Measurements from ENCODE around the gene ERGIC1. TPM values are rescaled to one million over a fixed set of nuclear protein-coding genes. Genes with fewer than 3 reads are reported as not detected.
A peak's percentile ranks its signal among the peaks of the same experiment; 100 is the strongest.

Gene ERGIC1
- total RNA-seq, 1 donor: 109 TPM

DNA sequence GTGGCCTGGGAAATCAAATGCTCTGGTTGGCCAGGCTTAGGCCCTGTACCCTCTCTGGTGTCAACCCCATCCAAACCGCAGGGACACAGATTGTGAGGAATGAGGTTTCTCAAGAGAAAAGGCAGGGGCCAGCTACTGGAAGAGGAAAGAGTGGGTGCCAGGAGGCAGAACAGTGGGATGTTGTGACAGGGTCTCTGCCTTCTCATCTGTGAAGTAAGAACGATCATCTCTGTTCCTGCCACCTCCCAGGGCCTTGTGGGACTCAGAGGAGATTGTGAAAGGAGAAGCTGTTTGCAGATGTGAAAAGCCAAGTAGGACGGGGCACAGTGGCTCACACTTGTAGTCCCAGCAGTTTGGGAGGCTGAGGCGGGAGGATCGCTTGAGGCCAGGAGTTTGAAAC is 102.3 kb downstream of the ERGIC1 start:
- no peak overlapping the region for H3K27ac ChIP-seq (ENCODE audit: low read depth, low read length)
- no peak overlapping the region for H3K4me2 ChIP-seq (ENCODE audit: insufficient read depth, low read length)
- peaks cover 5% of the 10 kb centered on the region for H3K79me2 ChIP-seq (ENCODE audit: insufficient read depth, low read length)
- no peaks in the 10 kb centered on the region for H3K9me3 ChIP-seq (ENCODE audit: low read depth, low read length)
- no peak for DNase-seq (ENCODE audit: insufficient read length, low spot score, missing footprints)
- TF ChIP-seq CTCF (IDR thresholded peaks at IDR 0.05; ENCODE audit: extremely low read depth, low read depth, low read length): no peak
- no peak overlapping the region for H2AFZ ChIP-seq (ENCODE audit: low read length)
- H3K27me3 ChIP-seq (ENCODE audit: insufficient read depth, low read length): no peaks in the 10 kb centered on the region
- H4K20me1 ChIP-seq (ENCODE audit: insufficient read depth, low read length): no peaks in the 10 kb centered on the region
- H3K36me3 ChIP-seq (ENCODE audit: insufficient read depth, low read length): peaks cover 61% of the 10 kb centered on the region
- peaks cover 12% of the 10 kb centered on the region for H3K4me1 ChIP-seq (ENCODE audit: insufficient read depth, low read length)
- H3K4me3 ChIP-seq (ENCODE audit: insufficient read depth, low read length): no peak overlapping the region

DNA sequence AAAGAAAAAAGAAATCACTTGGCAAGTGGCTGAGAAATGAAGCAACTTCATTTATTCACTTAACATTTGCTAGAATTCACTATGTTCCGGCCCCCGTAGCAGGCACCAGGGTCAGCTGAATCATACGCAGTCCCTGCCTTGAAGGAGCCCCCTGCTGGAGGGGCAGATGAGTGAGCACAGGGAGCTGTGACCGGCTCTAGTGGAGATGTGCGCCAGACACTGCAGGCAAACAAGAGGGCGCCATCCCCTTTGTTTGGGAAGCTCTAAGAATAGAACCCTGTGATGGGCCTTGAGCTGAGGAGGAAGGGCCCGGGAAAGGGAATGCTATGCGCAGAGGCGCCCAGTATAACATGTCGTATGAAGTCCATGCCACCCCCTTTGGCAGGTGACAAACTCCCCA is 105.0 kb downstream of the ERGIC1 start:
- Histone ChIP-seq H3K36me3 (ENCODE audit: insufficient read depth, low read length) (peaks cover 60% of the 10 kb centered on the region), H4K20me1 (ENCODE audit: insufficient read depth, low read length) (no peaks in the 10 kb centered on the region), H3K9me3 (ENCODE audit: low read depth, low read length) (no peaks in the 10 kb centered on the region), H3K4me1 (ENCODE audit: insufficient read depth, low read length) (peaks cover 14% of the 10 kb centered on the region), H3K79me2 (ENCODE audit: insufficient read depth, low read length) (no peaks in the 10 kb centered on the region), H3K4me3 (ENCODE audit: insufficient read depth, low read length) (no peak overlapping the region), H3K27me3 (ENCODE audit: insufficient read depth, low read length) (no peaks in the 10 kb centered on the region), H3K27ac (ENCODE audit: low read depth, low read length) (peak overlapping the region; percentile 30), H2AFZ (ENCODE audit: low read length) (no peak overlapping the region), H3K4me2 (ENCODE audit: insufficient read depth, low read length) (no peak overlapping the region)
- TF ChIP-seq CTCF (IDR thresholded peaks at IDR 0.05; ENCODE audit: extremely low read depth, low read depth, low read length): peak; percentile 53
- DNase-seq (ENCODE audit: insufficient read length, low spot score, missing footprints): no peak

DNA sequence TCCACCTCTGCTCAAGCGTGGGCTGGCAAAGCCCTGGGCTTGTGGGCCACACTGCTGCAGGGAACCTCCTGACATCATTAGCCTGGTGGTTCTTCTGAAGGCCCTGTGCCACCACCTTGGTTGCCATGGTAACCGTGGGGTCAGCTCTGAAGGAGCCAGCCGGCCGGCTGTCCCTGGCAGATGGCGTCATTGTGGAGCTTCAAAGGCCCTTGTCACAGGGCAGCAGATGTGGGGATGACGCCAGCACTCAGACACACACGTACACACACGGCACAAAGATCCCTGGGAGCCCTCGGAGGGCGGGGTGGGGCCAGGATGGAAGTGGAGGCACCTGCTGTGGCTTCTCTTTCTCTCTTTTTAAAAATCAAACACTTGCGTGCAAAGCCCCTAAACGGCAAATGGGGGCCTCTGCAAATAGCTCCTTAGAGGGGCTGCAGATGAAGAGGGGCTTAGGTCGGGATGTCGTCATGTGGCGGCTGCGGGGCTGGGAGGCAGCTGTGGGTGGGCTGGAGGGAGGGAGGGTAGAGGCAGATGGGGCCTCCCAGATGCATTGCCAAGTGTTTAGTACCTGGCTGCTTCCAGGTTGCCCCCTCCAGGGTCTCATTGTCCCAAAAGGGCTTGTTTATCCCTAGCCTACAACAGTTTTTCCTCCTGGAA is 105.7 kb downstream of the ERGIC1 start:
- Histone ChIP-seq H3K4me3 (ENCODE audit: insufficient read depth, low read length) (no peak overlapping the region), H3K9me3 (ENCODE audit: low read depth, low read length) (no peaks in the 10 kb centered on the region), H3K4me1 (ENCODE audit: insufficient read depth, low read length) (peaks cover 18% of the 10 kb centered on the region), H3K27ac (ENCODE audit: low read depth, low read length) (peak overlapping the region; percentile 30), H3K4me2 (ENCODE audit: insufficient read depth, low read length) (no peak overlapping the region), H2AFZ (ENCODE audit: low read length) (no peak overlapping the region), H3K27me3 (ENCODE audit: insufficient read depth, low read length) (no peaks in the 10 kb centered on the region), H3K36me3 (ENCODE audit: insufficient read depth, low read length) (peaks cover 60% of the 10 kb centered on the region), H4K20me1 (ENCODE audit: insufficient read depth, low read length) (no peaks in the 10 kb centered on the region), H3K79me2 (ENCODE audit: insufficient read depth, low read length) (no peaks in the 10 kb centered on the region)
- no peak for TF ChIP-seq CTCF (IDR thresholded peaks at IDR 0.05; ENCODE audit: extremely low read depth, low read depth, low read length)
- peak; percentile 26 for DNase-seq (ENCODE audit: insufficient read length, low spot score, missing footprints)

DNA sequence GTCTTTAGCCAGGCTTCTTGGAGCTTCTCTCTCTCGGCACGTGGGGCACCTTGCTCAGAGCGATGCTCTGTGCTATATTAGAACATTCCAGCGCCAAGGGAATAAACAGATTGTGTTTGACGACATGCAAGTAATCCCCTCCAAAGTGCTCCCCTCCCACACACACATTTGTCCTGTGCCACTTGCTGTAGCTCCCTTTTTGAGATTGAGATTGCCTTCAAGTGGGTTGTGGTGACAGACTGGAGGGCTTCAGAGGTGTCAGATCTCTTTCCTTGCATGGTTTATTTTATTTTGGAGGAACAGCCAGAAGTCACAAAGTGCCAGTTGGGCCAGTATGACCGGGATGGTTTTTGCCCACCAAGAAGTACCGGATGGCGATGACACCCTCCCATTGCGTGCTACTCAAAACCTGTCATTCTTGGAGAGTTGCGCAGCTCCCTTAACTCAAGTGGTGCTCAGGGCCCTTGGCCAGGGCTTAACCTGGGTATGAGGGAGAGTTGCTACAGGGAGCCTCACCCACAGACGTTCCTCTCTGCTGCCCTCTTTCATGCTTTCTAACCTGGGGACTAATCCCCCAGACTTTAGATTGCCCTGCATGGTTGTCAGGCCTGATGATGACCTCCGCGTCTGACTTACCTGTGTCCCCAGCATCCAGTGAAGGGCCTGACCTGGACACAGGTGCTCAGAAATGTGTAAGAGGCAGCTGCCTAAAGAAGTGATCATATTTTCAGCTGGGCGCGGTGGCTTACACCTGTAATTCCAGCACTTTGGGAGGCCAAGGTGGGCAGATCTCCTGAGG is 106.4 kb downstream of the ERGIC1 start:
- peak; percentile 71 for DNase-seq (ENCODE audit: insufficient read length, low spot score, missing footprints)
- peaks cover 56% of the 10 kb centered on the region for H3K36me3 ChIP-seq (ENCODE audit: insufficient read depth, low read length)
- no peak for TF ChIP-seq CTCF (IDR thresholded peaks at IDR 0.05; ENCODE audit: extremely low read depth, low read depth, low read length)

More for the DNA sequence above, 106.4 kb downstream of the ERGIC1 start:
- no peak overlapping the region for H3K4me3 ChIP-seq (ENCODE audit: insufficient read depth, low read length)
- peak overlapping the region; percentile 23 for H3K27ac ChIP-seq (ENCODE audit: low read depth, low read length)
- no peak overlapping the region for H2AFZ ChIP-seq (ENCODE audit: low read length)
- H3K4me1 ChIP-seq (ENCODE audit: insufficient read depth, low read length): peaks cover 24% of the 10 kb centered on the region
- H3K79me2 ChIP-seq (ENCODE audit: insufficient read depth, low read length): no peaks in the 10 kb centered on the region
- H3K27me3 ChIP-seq (ENCODE audit: insufficient read depth, low read length): no peaks in the 10 kb centered on the region
- H3K9me3 ChIP-seq (ENCODE audit: low read depth, low read length): no peaks in the 10 kb centered on the region
- no peak overlapping the region for H3K4me2 ChIP-seq (ENCODE audit: insufficient read depth, low read length)
- no peaks in the 10 kb centered on the region for H4K20me1 ChIP-seq (ENCODE audit: insufficient read depth, low read length)

Data from osteoblast (primary cell).